ENCODE data around the gene MAGI2.
"Not testable (repeated sequence)": the region's sequence is repeated elsewhere in the genome, so short reads cannot be mapped to it uniquely, and the experiment has no call there.

MAGI2 gene

GRCh38 chr7:78605119-78605518 is 848.3 kb downstream of the MAGI2 start:
- no peak for DNase-seq

DNA sequence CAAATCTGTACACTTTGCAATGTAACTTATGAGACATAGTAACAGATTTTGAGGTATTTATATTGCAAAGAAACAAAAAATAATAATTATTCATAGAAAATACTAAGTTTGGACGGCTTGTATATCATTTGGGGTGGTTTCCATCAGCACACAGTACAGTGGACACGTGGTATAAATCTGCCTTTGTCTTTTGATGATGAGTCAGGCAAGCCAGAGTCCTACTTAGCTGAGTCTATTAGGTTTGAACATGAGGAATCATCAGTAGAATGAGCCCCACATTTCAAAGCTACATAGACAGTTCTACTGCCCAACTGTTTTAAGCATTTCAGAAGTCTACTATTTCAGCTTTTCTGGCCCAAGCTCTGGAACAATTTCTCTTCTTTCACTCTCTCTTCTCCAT is 851.7 kb downstream of the MAGI2 start:
- no peak for DNase-seq

DNA sequence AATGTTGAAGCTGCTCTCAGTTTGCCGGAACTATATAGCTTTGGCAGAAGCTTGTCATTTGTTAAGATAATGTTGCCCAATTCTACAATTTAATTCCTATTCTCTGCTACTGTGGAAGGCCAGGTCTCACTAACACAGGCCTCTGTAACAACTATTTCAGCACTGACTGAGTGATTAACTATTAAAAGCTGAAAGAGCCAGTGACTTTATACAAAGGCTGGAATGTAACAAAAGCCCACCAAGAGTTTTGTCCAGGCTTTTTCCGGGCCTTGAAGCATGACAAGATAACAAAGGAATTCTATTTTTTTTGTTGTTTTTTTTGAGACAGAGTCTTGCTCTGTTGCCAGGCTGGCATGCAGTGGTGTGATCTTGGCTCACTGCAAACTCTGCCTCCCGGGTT is 859.3 kb downstream of the MAGI2 start:
- DNase-seq = no peak

- no peak for DNase-seq
Measured at GRCh38 chr7:78588393-78588792, 865.1 kb downstream of the MAGI2 start.

- peak; percentile 42 for DNase-seq
Measured at GRCh38 chr7:78587443-78588044, 865.9 kb downstream of the MAGI2 start.

GRCh38 chr7:78585980-78586379 is 867.5 kb downstream of the MAGI2 start:
- no peak for DNase-seq

- no peak for DNase-seq
Measured at GRCh38 chr7:78578686-78579085, 874.8 kb downstream of the MAGI2 start.

DNA sequence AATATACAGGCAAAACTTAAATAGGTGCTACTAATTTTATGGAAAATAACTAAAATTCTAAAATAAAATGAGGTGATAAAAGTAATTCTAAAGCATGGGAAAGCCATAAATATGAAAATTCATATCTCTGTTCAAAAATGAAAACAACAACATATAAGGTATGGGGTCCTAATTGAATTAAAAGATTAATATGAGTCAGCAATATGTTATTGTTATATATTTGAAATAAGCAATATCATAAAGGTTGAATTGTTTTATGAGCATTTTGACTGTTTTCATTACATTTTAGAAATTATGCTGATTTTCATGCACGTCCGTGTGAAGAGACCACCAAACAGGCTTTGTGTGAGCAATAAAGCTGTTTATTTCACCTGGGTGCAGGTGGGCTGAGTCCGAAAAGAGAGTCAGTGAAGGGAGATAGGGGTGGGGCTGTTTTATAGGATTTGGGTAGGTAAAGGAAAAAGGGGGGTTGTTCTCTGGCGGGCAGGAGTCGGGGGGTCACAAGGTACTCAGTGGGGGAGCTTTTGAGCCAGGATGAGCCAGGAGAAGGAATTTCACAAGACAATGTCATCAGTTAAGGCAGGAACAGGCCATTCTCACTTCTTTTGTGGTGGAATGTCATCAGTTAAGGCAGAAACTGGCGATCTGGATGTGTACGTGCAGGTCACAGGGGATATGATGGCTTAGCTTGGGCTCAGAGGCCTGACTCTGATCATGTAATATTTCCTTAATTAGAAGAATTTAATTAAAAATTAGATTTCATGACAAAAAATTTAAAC is 876.1 kb downstream of the MAGI2 start:
- DNase-seq = not testable (repeated sequence)

DNA sequence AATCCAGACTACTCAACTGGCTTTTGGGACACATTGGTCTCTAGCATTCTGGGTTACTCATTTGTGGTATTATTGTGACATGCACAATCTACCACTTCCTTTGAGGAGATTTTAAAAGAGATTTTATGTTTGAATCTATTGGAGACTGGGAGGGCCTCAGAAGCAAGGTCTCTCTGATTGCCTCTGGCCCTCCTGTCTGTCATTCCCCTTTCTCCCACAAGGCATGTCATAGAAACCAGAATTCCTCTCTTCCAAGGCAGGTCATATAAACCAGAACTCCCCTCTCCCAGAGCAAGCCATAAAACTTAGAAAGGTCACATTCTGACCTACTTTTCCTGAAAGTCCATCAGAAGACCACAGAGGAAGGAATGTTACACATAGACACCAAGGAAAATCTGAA is 877.2 kb downstream of the MAGI2 start:
- DNase-seq = no peak

GRCh38 chr7:78571292-78571691 is 882.2 kb downstream of the MAGI2 start:
- DNase-seq = no peak

- DNase-seq = no peak
Measured at GRCh38 chr7:78568690-78569089, 884.8 kb downstream of the MAGI2 start.

- DNase-seq = no peak
Measured at GRCh38 chr7:78567836-78568235, 885.6 kb downstream of the MAGI2 start.

DNA sequence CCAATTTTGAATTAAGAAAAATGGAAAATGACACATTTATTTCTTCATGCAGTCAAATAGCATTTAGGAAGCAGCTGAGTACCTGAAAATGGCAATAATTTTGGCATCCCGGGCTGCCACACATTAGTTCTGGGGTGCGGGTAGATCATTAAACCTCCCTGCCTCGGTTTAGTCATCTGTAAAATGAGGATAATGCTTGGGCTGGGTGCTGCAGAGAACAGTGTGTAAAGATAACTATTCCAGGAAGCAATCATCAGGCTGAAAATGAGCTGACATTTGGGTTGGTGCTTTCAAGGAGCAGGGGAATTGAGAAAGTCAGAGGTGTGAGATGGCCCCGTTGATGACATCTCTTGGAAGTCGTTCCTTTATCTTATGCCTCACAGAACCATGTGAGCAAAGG is 887.7 kb downstream of the MAGI2 start:
- no peak for DNase-seq

DNA sequence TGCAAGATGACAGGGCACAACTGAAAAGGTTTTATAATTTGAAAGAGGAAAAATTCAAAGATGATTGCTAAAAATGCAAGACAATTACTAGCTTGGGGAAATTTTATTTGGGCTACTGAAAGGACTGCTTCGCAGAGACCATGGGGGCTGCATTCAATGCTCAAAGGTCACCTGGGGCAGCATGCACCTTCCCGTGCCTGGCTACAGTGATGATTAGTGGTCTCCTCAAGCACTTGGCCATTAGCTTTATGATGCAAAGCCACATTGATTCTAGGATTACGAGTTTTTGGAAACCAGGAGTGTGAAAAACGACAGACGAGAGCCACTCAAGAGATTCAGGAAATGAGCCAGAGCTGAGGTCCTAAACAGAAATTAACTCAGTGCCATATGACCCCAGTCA is 890.3 kb downstream of the MAGI2 start:
- no peak for DNase-seq

GRCh38 chr7:78562191-78562590 is 891.3 kb downstream of the MAGI2 start:
- DNase-seq = no peak

- no peak for DNase-seq
Measured at GRCh38 chr7:78558566-78558965, 894.9 kb downstream of the MAGI2 start.

GRCh38 chr7:78543976-78544375 is 909.5 kb downstream of the MAGI2 start:
- DNase-seq = no peak

- DNase-seq = no peak
Measured at GRCh38 chr7:78542981-78543380, 910.5 kb downstream of the MAGI2 start.

DNA sequence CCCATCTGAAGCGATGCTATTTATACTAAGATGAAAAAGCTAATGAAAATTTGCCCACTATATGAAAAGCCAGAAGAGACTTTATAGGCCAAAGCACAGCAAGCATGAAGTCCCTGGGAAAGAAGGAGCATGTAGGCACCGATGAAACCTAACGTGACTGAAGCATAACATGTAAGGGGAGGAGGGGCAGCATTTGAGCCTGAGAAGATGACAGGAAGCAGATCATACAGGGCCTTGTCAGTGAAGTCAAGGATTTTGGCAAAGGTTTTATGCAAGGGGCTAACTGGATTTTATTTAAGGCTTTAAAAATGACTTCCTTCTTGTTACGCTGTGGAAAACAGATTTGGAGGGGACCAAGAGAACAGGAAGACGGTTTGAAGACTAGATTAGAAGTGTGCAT is 910.9 kb downstream of the MAGI2 start:
- no peak for DNase-seq

- no peak for DNase-seq
Measured at GRCh38 chr7:78539825-78540224, 913.6 kb downstream of the MAGI2 start.

- no peak for DNase-seq
Measured at GRCh38 chr7:78535655-78536054, 917.8 kb downstream of the MAGI2 start.

- DNase-seq = no peak
Measured at GRCh38 chr7:78530351-78530750, 923.1 kb downstream of the MAGI2 start.

GRCh38 chr7:78529392-78529791 is 924.1 kb downstream of the MAGI2 start:
- DNase-seq = no peak

DNA sequence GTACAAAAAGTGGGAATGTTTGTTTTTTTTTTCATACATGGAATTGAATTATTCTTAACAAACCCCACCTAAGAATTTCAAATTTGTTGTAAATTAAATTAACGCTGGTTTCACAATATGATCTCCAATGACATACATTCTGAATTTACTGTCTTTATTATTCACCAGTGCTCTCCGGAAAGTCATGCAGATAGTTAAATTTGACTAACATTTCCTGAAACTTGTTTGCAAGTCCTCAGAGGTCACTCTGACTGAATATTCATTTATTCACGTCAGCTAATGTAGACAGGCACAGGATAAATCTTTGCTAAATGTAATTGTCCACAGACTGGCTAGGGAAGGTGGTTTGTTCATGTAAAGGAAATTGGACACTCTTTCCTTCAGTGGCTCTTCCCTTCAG is 924.5 kb downstream of the MAGI2 start:
- no peak for DNase-seq

- DNase-seq = no peak
Measured at GRCh38 chr7:78523930-78524329, 929.5 kb downstream of the MAGI2 start.

Data from RPMI8226 (cell line).